Superior temporal gyrus (tissue), 1 donor: ENCODE data around the gene DTNB.

Experiments
- DNase-seq: peaks from one replicate; pipeline ENCODE4 v3.0.0-alpha.2; 2016; ENCODE audit errors: extremely low spot score

DTNB gene

GRCh38 chr2:25342372-25343186 is 330.8 kb downstream of the DTNB start:
- peak; percentile 82 for DNase-seq

GRCh38 chr2:25341753-25342371 is 331.5 kb downstream of the DTNB start, which contains the start of gene DNMT3A:
Gene DNMT3A (minus strand): TSS chr2:25341925. CDS start chr2:25313984, 27,941 bp downstream.
- DNase-seq = peak; percentile 69

- DNase-seq = no peak
Measured at GRCh38 chr2:25341011-25341727, 332.2 kb downstream of the DTNB start.

- no peak for DNase-seq
Measured at GRCh38 chr2:25340181-25340921, 333.0 kb downstream of the DTNB start.

- no peak for DNase-seq
Measured at GRCh38 chr2:25339791-25340180, 333.6 kb downstream of the DTNB start.

- no peak for DNase-seq
Measured at GRCh38 chr2:25339211-25339674, 334.1 kb downstream of the DTNB start.

GRCh38 chr2:25338401-25338800 is 335.0 kb downstream of the DTNB start:
- DNase-seq = no peak

GRCh38 chr2:25337891-25338290 is 335.5 kb downstream of the DTNB start:
- no peak for DNase-seq

GRCh38 chr2:25337276-25337675 is 336.1 kb downstream of the DTNB start:
- DNase-seq = peak; percentile 10

GRCh38 chr2:25336383-25336841 is 337.0 kb downstream of the DTNB start:
- DNase-seq = no peak

- no peak for DNase-seq
Measured at GRCh38 chr2:25335971-25336370, 337.4 kb downstream of the DTNB start.

GRCh38 chr2:25335204-25335603 is 338.2 kb downstream of the DTNB start:
- no peak for DNase-seq

GRCh38 chr2:25334482-25334881 is 338.9 kb downstream of the DTNB start:
- DNase-seq = no peak

- no peak for DNase-seq
Measured at GRCh38 chr2:25333981-25334380, 339.4 kb downstream of the DTNB start.

- peak; percentile 80 for DNase-seq
Measured at GRCh38 chr2:25332571-25332970, 340.8 kb downstream of the DTNB start.

GRCh38 chr2:25331686-25332365 is 341.6 kb downstream of the DTNB start:
- DNase-seq = no peak

GRCh38 chr2:25330937-25331336 is 342.4 kb downstream of the DTNB start:
- DNase-seq = no peak

- no peak for DNase-seq
Measured at GRCh38 chr2:25330273-25330672, 343.1 kb downstream of the DTNB start.

- no peak for DNase-seq
Measured at GRCh38 chr2:25328152-25329085, 345.0 kb downstream of the DTNB start.
